Psoas muscle (tissue), 8 donors: ENCODE results near the gene EEFSEC. TPM values are rescaled to one million over a fixed set of nuclear protein-coding genes. Genes with fewer than 3 reads are reported as not detected.

Experiments
- ATAC-seq, 4 donors: fragments of 200-7000 bp; cut with Tn5 transposase; one replicate each; pipeline ENCODE4 v1.9.1; 2020; ENCODE audit warnings: moderate library complexity in 3 of 4, mild to moderate bottlenecking in 2 of 4
- DNase-seq, 2 donors: peaks; one replicate each; pipeline ENCODE4 v3.0.0-alpha.2; 2020
- H3K27ac ChIP-seq: fragments of 200-600 bp; one replicate; pipeline ENCODE4 v1.8.0; 2022
- H3K27me3 ChIP-seq, 3 donors: fragments of 200-600 bp in 1 of 3; one replicate each; pipeline versions ENCODE4 v1.6.1 to v1.8.0; 2013 to 2022; ENCODE audit warnings: low read length in 2 of 3, mild to moderate bottlenecking in 2 of 3, moderate library complexity in 1 of 3; ENCODE audit not compliant: insufficient read depth in 3 of 3
- H3K36me3 ChIP-seq, 2 donors: fragments of 200-600 bp in 1 of 2; one replicate each; pipeline versions ENCODE4 v1.6.1 to v1.8.0; 2013 to 2022; ENCODE audit warnings: low read depth in 1 of 2, mild to moderate bottlenecking in 1 of 2, moderate library complexity in 1 of 2; ENCODE audit not compliant: insufficient read depth in 1 of 2
- H3K4me1 ChIP-seq: fragments of 200-600 bp; one replicate; pipeline ENCODE4 v1.8.0; 2022
- H3K4me3 ChIP-seq: fragments of 200-600 bp; one replicate; pipeline ENCODE4 v1.8.0; 2022; ENCODE audit warnings: mild to moderate bottlenecking
- H3K9me3 ChIP-seq: fragments of 200-600 bp; one replicate; pipeline ENCODE4 v1.8.0; 2022
- CTCF ChIP-seq: fragments of 200-600 bp; IDR thresholded peaks from one replicate; pipeline ENCODE4 v1.8.0; 2022; ENCODE audit warnings: antibody characterized with exemption
- WGBS, 3 donors: extraction: QIAGEN DNeasy Blood & Tissue Kit; methylation state at CpG; one replicate each; pipeline versions ENCODE4 v1.1.6 to v1.1.7; 2013; 5-methylcytosine and 5-hydroxymethylcytosine counted together
- intact Hi-C, 2 donors: fragments of 100-400 bp; cut with DNase I; formaldehyde crosslinking; loops; one replicate each; pipeline versions ENCODE4 v1.11.0 to v1.14.2; 2022
- polyA plus RNA-seq, 3 donors: library from polyadenylated mRNA; stranded (reverse); fragments of 200-250 nt; gene quantifications; one replicate each; pipeline ENCODE4 v1.2.3, GENCODE V29; 2013
- total RNA-seq, 4 donors: library from RNA; stranded (reverse); fragmentation: NEBNext Ultra II Directional in 2 of 4; extraction: Animal tissue kit (Norgen Biotek cat#: 25700) in 2 of 4; gene quantifications; one replicate each; pipeline versions ENCODE4 v1.2.1 to v1.2.4, GENCODE V29; 2021 to 2023
- donor health status: healthy with polysubstance abuse.
- donor health status: DM: no; HTN: no; CAD: no; lungs with moderate emphysema.
- donor health status: Bipolar disorder and iron deficiency.
- donor health status: healthy.
- donor health status: DM: yes; HTN: yes; CAD: no.
- donor health status: DM: no; HTN: no; CAD: no.
- donor health status: DM: no; HTN: no; CAD: no.
- donor health status: DM: yes; HTN: yes; CAD: no.

The EEFSEC gene
- total and polyA plus RNA-seq, 7 donors = 10.7 to 18.9 (median 14.0) TPM

GRCh38 chr3:128227507-128227906, 74.2 kb downstream of the EEFSEC start:
- Histone ChIP-seq H3K9me3 (peaks cover 9% of the 10 kb centered on the region), H3K27ac (no peak overlapping the region), H3K4me3 (no peak overlapping the region), H3K27me3 (no peaks in the 10 kb centered on the region), H3K36me3 (no peaks in the 10 kb centered on the region), H3K4me1 (no peaks in the 10 kb centered on the region)
- DNase-seq = no peak
- intact Hi-C loops = loop anchor here in 1 of 2 donors (2.0 kb wide), 1 partner anchor 271 kb away; no protein-coding TSS in a partner anchor
- ATAC-seq = no peak
- WGBS, 3 donors = 94 to 99% (median 94%) methylated on average over 4 of the region's 4 CpGs
- no peak for TF ChIP-seq CTCF

- H3K4me1 ChIP-seq = no peaks in the 10 kb centered on the region
- no peaks in the 10 kb centered on the region for H3K36me3 ChIP-seq
- intact Hi-C loops = no loop called here
- H3K27me3 ChIP-seq = no peaks in the 10 kb centered on the region
- no peak overlapping the region for H3K27ac ChIP-seq
- H3K4me3 ChIP-seq = no peak overlapping the region
- H3K9me3 ChIP-seq = peaks cover under 1% of the 10 kb centered on the region
- DNase-seq (no peak), ATAC-seq (no peak)
- WGBS, 3 donors = 91 to 99% (median 96%) methylated on average over 5 of the region's 5 CpGs
- TF ChIP-seq CTCF = no peak
Measured at GRCh38 chr3:128228366-128228910, 75.2 kb downstream of the EEFSEC start.

DNA sequence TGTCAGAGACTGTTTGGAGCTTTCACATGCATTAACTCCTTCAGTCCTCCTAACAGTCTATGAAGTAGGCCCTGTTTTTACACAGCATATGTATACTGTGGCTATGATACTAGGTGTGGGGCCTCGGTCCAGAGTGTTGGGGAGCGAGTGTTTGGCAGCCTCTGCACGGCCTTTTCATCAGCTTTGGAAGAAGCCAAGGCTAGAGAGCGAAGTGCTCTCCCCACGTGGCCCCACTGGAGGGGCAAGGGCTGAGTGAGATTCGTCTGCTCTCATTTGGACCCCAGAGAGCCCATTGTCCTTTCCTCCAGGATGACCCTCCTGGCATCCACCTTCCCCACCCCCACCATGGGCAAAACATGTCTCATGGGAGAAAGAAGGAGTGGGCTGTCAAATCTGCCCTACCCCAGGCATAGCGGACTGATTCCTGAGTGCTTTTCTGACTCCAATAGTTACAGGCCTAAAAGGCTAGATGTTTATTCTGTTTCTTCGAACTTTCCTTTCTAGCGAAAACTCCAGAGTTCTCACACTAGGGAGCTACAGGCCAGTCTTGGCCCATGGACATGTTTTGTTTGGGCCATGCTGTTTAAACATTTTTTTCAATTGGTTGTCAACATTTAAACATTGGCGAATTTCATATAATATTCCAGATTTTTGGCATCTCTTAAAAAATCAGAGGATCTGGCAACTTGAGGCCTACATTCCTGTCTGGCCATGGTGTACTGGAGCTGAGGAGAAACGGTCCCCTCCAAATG, 76.0 kb downstream of the EEFSEC start:
- Histone ChIP-seq H3K4me1 (no peaks in the 10 kb centered on the region), H3K36me3 (no peaks in the 10 kb centered on the region), H3K27me3 (no peaks in the 10 kb centered on the region), H3K9me3 (no peaks in the 10 kb centered on the region), H3K4me3 (no peak overlapping the region), H3K27ac (no peak overlapping the region)
- WGBS, 3 donors = 85 to 90% (median 87%) methylated on average over 11 of the region's 11 CpGs
- DNase-seq (no peak), ATAC-seq (no peak)
- intact Hi-C loops = no loop called here
- no peak for TF ChIP-seq CTCF

DNA sequence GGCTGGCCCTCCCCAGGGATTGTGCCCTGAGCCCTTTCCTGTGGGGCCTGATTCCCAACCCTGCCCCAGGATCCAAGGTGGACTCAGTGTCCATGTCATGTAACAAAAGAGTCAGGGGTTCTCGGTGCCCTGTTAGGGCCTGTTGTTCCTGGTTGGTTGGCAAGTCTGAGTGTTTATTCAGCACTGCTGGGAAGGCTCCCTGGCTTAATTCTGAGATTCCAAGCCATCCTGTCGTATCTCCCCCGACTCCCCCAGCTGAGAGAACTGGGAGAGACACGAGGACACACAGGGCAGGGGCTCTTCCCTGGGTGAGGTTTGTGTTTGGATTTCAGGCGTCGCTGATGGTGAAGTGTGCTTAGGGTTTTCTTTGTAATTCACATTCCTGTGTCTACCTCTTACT, 78.3 kb downstream of the EEFSEC start:
- H3K9me3 ChIP-seq = no peaks in the 10 kb centered on the region
- intact Hi-C loops = loop anchor here in 1 of 2 donors (5.0 kb wide), 1 partner anchor 91 kb away; no protein-coding TSS in a partner anchor
- no peak overlapping the region for H3K4me3 ChIP-seq
- no peaks in the 10 kb centered on the region for H3K27me3 ChIP-seq
- no peak overlapping the region for H3K27ac ChIP-seq
- DNase-seq (no peak), ATAC-seq (no peak)
- H3K36me3 ChIP-seq = no peaks in the 10 kb centered on the region
- no peaks in the 10 kb centered on the region for H3K4me1 ChIP-seq
- 69 to 88% (median 80%) methylated on average over 6 of the region's 6 CpGs for WGBS, 3 donors
- no peak for TF ChIP-seq CTCF
